Measurements from ENCODE around the gene GIT1.

Gene GIT1

GRCh38 chr17:29579866-29580771, 9.3 kb downstream of the GIT1 start:
- DNase-seq = peak; percentile 87

- no peak for DNase-seq
These were observed 10.6 kb downstream of the GIT1 start for GRCh38 chr17:29578626-29579485.

GRCh38 chr17:29577385-29578211, 11.8 kb downstream of the GIT1 start:
- DNase-seq = peak; percentile 79

- DNase-seq = no peak
These were observed 12.5 kb downstream of the GIT1 start for GRCh38 chr17:29577001-29577370.

- no peak for DNase-seq
These were observed 13.0 kb downstream of the GIT1 start for GRCh38 chr17:29576214-29577000.

- no peak for DNase-seq
These were observed 13.8 kb downstream of the GIT1 start for GRCh38 chr17:29575511-29576213.

GRCh38 chr17:29574732-29575510, 14.5 kb downstream of the GIT1 start:
- DNase-seq = no peak

GRCh38 chr17:29573871-29574731, 15.3 kb downstream of the GIT1 start:
- DNase-seq = no peak

GRCh38 chr17:29573558-29573869, 15.9 kb downstream of the GIT1 start:
- DNase-seq = peak; percentile 48

GRCh38 chr17:29572691-29573557, 16.5 kb downstream of the GIT1 start:
- DNase-seq = peak; percentile 83

GRCh38 chr17:29571883-29572681, 17.4 kb downstream of the GIT1 start:
- DNase-seq = no peak

GRCh38 chr17:29571486-29571882, 18.0 kb downstream of the GIT1 start:
- DNase-seq = no peak

- no peak for DNase-seq
These were observed 18.9 kb downstream of the GIT1 start for GRCh38 chr17:29570521-29570920.

- no peak for DNase-seq
These were observed 20.1 kb downstream of the GIT1 start for GRCh38 chr17:29569245-29569950.

- peak; percentile 93 for DNase-seq
These were observed 20.9 kb downstream of the GIT1 start, which contains the start of gene TP53I13 for GRCh38 chr17:29568331-29569244. Gene TP53I13, plus strand, starts transcription at chr17:29568701. Its CDS starts 58 bp downstream, at chr17:29568759.

Measured in right forelimb (tissue), 1 donor.